Spleen (tissue), 7 donors: ENCODE measurements around the gene RBP4.

Experiments used
- CTCF ChIP-seq, 11 experiments: fragments of 200-600 bp in 7 of 11; fragments of 450-650 bp in 4 of 11; sonication (generic) in 4 of 11; IDR thresholded peaks in 8 of 11; conservative IDR thresholded peaks in 3 of 11; 1 replicate in 7 of 11; 2 replicates in 4 of 11; pipeline versions ENCODE4 v1.4.0 to v1.8.0; 2016 to 2021; ENCODE audit warnings: antibody characterized with exemption in 11 of 11, inconsistent platforms in 4 of 11, mild to moderate bottlenecking in 1 of 11
- POLR2A ChIP-seq, 3 donors: fragments of 450-650 bp; IDR thresholded peaks; one replicate each; pipeline ENCODE4 v1.5.1; 2017; ENCODE audit warnings: antibody characterized with exemption in 3 of 3, mild to moderate bottlenecking in 1 of 3
- POLR2AphosphoS5 ChIP-seq, 3 donors: sonication (generic); formaldehyde crosslinking; IDR thresholded peaks; one replicate each; pipeline ENCODE4 v1.5.1; 2017; ENCODE audit warnings: antibody characterized with exemption in 3 of 3
- donor health status: DM: no; HTN: no; CAD: no; lungs with moderate emphysema.
- donor health status: DM: no; HTN: no; CAD: no.
- donor health status: DM: no; HTN: no; CAD: no.

GRCh38 chr10:93590638-93591037 lies 10.4 kb downstream of the RBP4 start:
- TF ChIP-seq POLR2AphosphoS5 (IDR thresholded peaks at IDR 0.05) (no peak), POLR2A (IDR thresholded peaks at IDR 0.05) (no peak), CTCF (IDR thresholded peaks at IDR 0.05 in 8 of 11, conservative IDR thresholded peaks at IDR 0.05 in 3 of 11) (no peak)
